Measurements from ENCODE around the gene TRAF1. TPM values are rescaled to one million over a fixed set of nuclear protein-coding genes. Genes with fewer than 3 reads are reported as not detected.

The TRAF1 gene
- total RNA-seq, 1 experiment from 2014 or later = 1.4 TPM

DNA sequence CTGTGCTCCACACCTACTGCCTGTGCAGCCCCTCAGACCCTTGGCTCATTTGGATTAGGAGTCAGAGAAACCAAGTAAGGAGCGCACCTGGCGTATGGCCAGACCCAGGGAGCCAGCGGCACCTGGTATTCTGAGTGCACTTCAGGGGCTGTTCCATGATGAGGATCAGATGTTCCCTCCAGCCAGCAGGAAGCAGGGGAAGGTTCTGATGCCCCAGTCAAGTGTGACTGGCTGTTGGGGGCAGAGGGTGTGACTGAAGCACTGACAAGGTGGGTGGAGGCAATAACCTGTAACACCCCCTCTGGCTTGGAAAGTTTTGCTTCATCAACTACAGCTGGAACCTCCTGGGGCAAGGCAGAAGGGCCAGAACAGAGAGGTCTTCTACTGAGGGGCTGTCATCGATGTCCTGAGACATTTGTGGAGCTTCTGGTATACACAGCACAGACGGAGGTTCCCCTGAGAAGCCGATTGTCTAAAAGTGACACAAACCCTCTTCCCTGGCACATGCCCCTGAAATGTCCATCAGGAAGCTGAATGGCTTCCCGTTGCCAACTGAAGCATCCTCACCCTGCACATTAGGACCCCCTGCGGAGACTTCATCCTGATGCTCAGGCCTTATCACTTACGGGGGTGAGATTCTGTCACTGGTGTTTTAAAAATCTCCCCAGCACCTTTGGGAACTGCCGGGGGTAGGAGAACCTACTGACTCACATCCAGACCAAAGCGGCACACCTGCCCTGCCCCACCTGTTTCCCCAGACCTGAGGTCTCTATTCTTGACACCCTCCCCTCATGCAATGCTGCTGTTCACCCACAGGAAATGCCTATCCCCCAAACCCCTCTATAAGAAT is 21.1 kb downstream of the TRAF1 start:
- H3K27ac ChIP-seq (ENCODE audit: insufficient read length, low read depth, low read length) = no peak overlapping the region
- H4K5ac ChIP-seq (ENCODE audit: insufficient read length, low read depth, low read length) = no peak overlapping the region
- no peak overlapping the region for H4K91ac ChIP-seq (ENCODE audit: insufficient read length, low read depth, low read length)
- no peaks in the 10 kb centered on the region for H3K9me3 Mint-ChIP-seq
- peak overlapping the region in 1 of 3 experiments; percentile 49; a peak in 2 of 7 replicates for H3K27ac Mint-ChIP-seq
- H3K23me2 ChIP-seq (ENCODE audit: insufficient read length, low read depth, low read length, poor library complexity, severe bottlenecking) = no peaks in the 10 kb centered on the region
- H2AK5ac ChIP-seq (ENCODE audit: insufficient read length, low read length) = no peak overlapping the region
- H3K14ac ChIP-seq (ENCODE audit: insufficient read depth, low read length) = no peak overlapping the region
- H3K79me2 ChIP-seq (ENCODE audit: insufficient read depth, low read length) = no peaks in the 10 kb centered on the region
- no peaks in the 10 kb centered on the region for H3K27me3 Mint-ChIP-seq (ENCODE audit: low read depth)
- TF ChIP-seq, protein P1, sequence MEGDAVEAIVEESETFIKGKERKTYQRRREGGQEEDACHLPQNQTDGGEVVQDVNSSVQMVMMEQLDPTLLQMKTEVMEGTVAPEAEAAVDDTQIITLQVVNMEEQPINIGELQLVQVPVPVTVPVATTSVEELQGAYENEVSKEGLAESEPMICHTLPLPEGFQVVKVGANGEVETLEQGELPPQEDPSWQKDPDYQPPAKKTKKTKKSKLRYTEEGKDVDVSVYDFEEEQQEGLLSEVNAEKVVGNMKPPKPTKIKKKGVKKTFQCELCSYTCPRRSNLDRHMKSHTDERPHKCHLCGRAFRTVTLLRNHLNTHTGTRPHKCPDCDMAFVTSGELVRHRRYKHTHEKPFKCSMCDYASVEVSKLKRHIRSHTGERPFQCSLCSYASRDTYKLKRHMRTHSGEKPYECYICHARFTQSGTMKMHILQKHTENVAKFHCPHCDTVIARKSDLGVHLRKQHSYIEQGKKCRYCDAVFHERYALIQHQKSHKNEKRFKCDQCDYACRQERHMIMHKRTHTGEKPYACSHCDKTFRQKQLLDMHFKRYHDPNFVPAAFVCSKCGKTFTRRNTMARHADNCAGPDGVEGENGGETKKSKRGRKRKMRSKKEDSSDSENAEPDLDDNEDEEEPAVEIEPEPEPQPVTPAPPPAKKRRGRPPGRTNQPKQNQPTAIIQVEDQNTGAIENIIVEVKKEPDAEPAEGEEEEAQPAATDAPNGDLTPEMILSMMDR (conservative IDR thresholded peaks at IDR 0.05) = no peak
- H3T11ph ChIP-seq (ENCODE audit: low read length) = no peak overlapping the region
- no peak overlapping the region for H3K4me3 Mint-ChIP-seq
- H2BK5ac ChIP-seq (ENCODE audit: insufficient read length, low read length) = no peak overlapping the region
- no peak overlapping the region for H3K56ac ChIP-seq (ENCODE audit: insufficient read length, low read depth, low read length)
- no peak overlapping the region for H3K23ac ChIP-seq (ENCODE audit: insufficient read length, low read depth, low read length)
- no peaks in the 10 kb centered on the region for H3K27me3 ChIP-seq (ENCODE audit: insufficient read depth, low read length)
- H3K79me1 ChIP-seq (ENCODE audit: insufficient read depth, low read depth, low read length, poor library complexity, severe bottlenecking) = no peaks in the 10 kb centered on the region
- no peaks in the 10 kb centered on the region for H4K20me1 ChIP-seq (ENCODE audit: control insufficient read depth, insufficient read depth, insufficient read length)
- H3K36me3 Mint-ChIP-seq (ENCODE audit: insufficient read depth in 1 of 3, low read depth in 3 of 3) = 0 out of 7 replicates have a peak, but pooled peaks cover 0 to 2% (median 0%) of the 10 kb centered on the region in 3 experiments
- H2BK12ac ChIP-seq (ENCODE audit: insufficient read length, low read depth, low read length) = no peak overlapping the region
- no peak overlapping the region for H3K4me2 ChIP-seq (ENCODE audit: insufficient read depth, insufficient read length, low read length)
- no peak overlapping the region for H2BK15ac ChIP-seq (ENCODE audit: low read depth, low read length)
- no peaks in the 10 kb centered on the region for H3K9me3 ChIP-seq (ENCODE audit: control insufficient read depth, low read depth, low read length)
- no peaks in the 10 kb centered on the region for H3K4me1 ChIP-seq (ENCODE audit: insufficient read depth, low read length)
- no peak overlapping the region for H2BK120ac ChIP-seq (ENCODE audit: low read depth, low read length, poor library complexity, severe bottlenecking)
- H3K18ac ChIP-seq (ENCODE audit: insufficient read length, low read depth, low read length) = no peak overlapping the region
- no peak overlapping the region for H3K9ac ChIP-seq (ENCODE audit: extremely low read depth, insufficient read length, low read length)
- DNase-seq = no peak
- no peak overlapping the region for H4K8ac ChIP-seq (replicated peaks; ENCODE audit: insufficient read length, low read depth, low read length)
- no peak overlapping the region for H2AFZ ChIP-seq (ENCODE audit: low read length)
- H3K4ac ChIP-seq (ENCODE audit: low read depth, low read length) = no peak overlapping the region
- 0 out of 4 replicates have a peak, but pooled peaks cover 0 to 2% of the 10 kb centered on the region in 2 experiments for H3K4me1 Mint-ChIP-seq
- no peak overlapping the region for H2BK20ac ChIP-seq (ENCODE audit: low read depth, low read length, poor library complexity, severe bottlenecking)
- WGBS (ENCODE audit: extremely low coverage, insufficient read length, low lambda C conversion rate) = no CpG with 5 or more reads among the region's 11 CpGs
